PFSK-1 (cell line): ENCODE measurements around the gene DNER.

Experiments used
- FOXP2 ChIP-seq: optimal IDR thresholded peaks from 2 replicates; pipeline ENCODE3; 2011; ENCODE audit warnings: borderline replicate concordance, control low read depth, inconsistent platforms; ENCODE audit not compliant: insufficient read depth; ENCODE audit errors: extremely low read length, extremely low read depth
- POLR2AphosphoS5 ChIP-seq: IDR thresholded peaks from 2 replicates; pipeline ENCODE4 v1.6.1; 2012; ENCODE audit warnings: low read depth, mild to moderate bottlenecking, control low read depth, low read length, moderate library complexity
- SIN3A ChIP-seq: IDR thresholded peaks from 2 replicates; pipeline ENCODE4 v1.6.1; 2012; ENCODE audit warnings: mild to moderate bottlenecking, low read length, moderate library complexity, borderline replicate concordance; ENCODE audit not compliant: insufficient read depth
- TAF1 ChIP-seq: IDR thresholded peaks from 2 replicates; pipeline ENCODE4 v1.6.1; 2012; ENCODE audit warnings: low read length, control low read depth, borderline replicate concordance; ENCODE audit not compliant: insufficient read depth
- TF ChIP-seq, protein P1 (sequence below), 2 experiments: IDR thresholded peaks; 2 replicates each; pipeline versions ENCODE4 v1.6.1 to v1.8.0; 2011 to 2012; ENCODE audit warnings: low read depth in 2 of 2, low read length in 2 of 2, control low read depth in 1 of 2, inconsistent platforms in 1 of 2, mild to moderate bottlenecking in 1 of 2, moderate library complexity in 1 of 2; ENCODE audit not compliant: insufficient read depth in 1 of 2

Gene DNER

DNA sequence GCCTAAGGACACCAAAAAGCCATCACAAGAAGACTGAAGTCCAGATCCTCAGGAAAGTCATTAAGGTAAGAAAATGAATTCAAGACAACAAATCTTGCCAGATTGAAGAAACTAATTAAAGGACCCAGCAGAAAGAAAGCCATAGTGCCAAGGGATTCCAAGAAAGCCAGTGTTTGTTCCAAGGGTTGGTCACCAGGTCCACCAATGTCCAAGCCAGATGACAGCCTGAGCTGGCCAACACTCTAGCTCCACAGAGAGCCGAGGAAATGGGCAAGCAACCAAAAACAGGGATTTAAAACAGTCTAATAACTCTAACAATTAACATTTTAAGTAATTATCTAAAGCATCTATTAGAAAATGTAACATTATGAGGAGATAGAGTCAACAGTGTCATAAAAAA lies 49.2 kb downstream of the DNER start:
- no peak for TF ChIP-seq SIN3A
- no peak for TF ChIP-seq FOXP2
- TF ChIP-seq POLR2AphosphoS5: no peak
- no peak for TF ChIP-seq TAF1
- TF ChIP-seq, protein P1, sequence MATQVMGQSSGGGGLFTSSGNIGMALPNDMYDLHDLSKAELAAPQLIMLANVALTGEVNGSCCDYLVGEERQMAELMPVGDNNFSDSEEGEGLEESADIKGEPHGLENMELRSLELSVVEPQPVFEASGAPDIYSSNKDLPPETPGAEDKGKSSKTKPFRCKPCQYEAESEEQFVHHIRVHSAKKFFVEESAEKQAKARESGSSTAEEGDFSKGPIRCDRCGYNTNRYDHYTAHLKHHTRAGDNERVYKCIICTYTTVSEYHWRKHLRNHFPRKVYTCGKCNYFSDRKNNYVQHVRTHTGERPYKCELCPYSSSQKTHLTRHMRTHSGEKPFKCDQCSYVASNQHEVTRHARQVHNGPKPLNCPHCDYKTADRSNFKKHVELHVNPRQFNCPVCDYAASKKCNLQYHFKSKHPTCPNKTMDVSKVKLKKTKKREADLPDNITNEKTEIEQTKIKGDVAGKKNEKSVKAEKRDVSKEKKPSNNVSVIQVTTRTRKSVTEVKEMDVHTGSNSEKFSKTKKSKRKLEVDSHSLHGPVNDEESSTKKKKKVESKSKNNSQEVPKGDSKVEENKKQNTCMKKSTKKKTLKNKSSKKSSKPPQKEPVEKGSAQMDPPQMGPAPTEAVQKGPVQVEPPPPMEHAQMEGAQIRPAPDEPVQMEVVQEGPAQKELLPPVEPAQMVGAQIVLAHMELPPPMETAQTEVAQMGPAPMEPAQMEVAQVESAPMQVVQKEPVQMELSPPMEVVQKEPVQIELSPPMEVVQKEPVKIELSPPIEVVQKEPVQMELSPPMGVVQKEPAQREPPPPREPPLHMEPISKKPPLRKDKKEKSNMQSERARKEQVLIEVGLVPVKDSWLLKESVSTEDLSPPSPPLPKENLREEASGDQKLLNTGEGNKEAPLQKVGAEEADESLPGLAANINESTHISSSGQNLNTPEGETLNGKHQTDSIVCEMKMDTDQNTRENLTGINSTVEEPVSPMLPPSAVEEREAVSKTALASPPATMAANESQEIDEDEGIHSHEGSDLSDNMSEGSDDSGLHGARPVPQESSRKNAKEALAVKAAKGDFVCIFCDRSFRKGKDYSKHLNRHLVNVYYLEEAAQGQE (IDR thresholded peaks at IDR 0.05; ENCODE audit: insufficient read depth in 1 of 2, low read depth in 2 of 2, low read length in 2 of 2): no peak

- TF ChIP-seq POLR2AphosphoS5 (no peak), TAF1 (no peak), FOXP2 (no peak), SIN3A (no peak)
- TF ChIP-seq, protein P1 (IDR thresholded peaks at IDR 0.05; ENCODE audit: insufficient read depth in 1 of 2, low read depth in 2 of 2, low read length in 2 of 2): no peak
These were observed 52.9 kb downstream of the DNER start for GRCh38 chr2:229661478-229661877.

DNA sequence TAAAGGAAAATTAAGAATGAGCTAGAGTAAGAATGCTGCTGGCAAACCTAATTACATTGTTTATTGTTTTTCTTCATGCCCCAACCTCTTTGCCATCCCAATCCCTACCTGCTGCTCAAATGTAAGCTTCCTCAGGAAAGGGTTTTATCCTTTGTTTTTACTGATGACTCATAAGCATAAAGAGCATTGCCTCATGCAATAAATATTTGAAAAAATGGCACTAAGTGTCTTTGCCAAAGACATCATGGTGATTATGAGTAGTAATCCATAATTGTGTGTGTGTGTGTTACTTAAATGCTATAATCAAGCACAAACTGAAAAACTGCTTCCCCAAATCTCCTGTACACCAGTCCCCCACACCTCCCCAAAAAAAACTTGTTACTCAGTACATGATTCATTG lies 53.4 kb downstream of the DNER start:
- TF ChIP-seq FOXP2: no peak
- TF ChIP-seq, protein P1 (IDR thresholded peaks at IDR 0.05; ENCODE audit: insufficient read depth in 1 of 2, low read depth in 2 of 2, low read length in 2 of 2): no peak
- TF ChIP-seq POLR2AphosphoS5: no peak
- TF ChIP-seq SIN3A: no peak
- TF ChIP-seq TAF1: no peak

DNA sequence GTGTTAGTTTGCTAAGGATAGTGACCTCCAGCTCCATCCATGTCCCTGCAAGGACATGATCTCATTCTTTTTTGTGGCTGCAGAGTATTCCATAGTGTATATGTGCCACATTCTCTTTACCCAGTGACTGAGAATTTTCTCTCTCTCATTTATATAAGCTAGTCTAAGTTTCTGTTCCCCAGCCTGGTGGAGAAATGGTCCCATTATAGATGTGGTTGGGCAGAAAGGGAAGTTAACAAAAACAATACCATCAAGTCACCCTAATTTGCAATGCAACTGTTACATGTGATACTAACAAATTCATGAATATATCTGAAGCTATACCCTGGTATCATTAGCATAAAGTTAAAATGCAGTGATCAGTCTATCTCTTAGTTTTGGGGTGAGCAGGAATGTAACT lies 54.0 kb downstream of the DNER start:
- TF ChIP-seq FOXP2: no peak

- TF ChIP-seq, protein P1 (IDR thresholded peaks at IDR 0.05; ENCODE audit: insufficient read depth in 1 of 2, low read depth in 2 of 2, low read length in 2 of 2): no peak
- TF ChIP-seq TAF1 (no peak), POLR2AphosphoS5 (no peak), FOXP2 (no peak), SIN3A (no peak)
These were observed 56.4 kb downstream of the DNER start for GRCh38 chr2:229658004-229658403.
